Heart left ventricle (tissue), 16 donors: ENCODE data around the gene TMIGD2. TPM values are rescaled to one million over a fixed set of nuclear protein-coding genes. Genes with fewer than 3 reads are reported as not detected.

Experiments used
- ATAC-seq, 4 donors: fragments of 200-7000 bp; cut with Tn5 transposase; one replicate each; pipeline ENCODE4 v1.9.1; 2020 to 2022; ENCODE audit warnings: moderate library complexity in 4 of 4, mild to moderate bottlenecking in 3 of 4, moderate number of reproducible peaks in 1 of 4
- DNase-seq, 5 donors: peaks; one replicate each; pipeline ENCODE4 v3.0.0-alpha.2; 2020
- H3K27ac ChIP-seq, 12 donors: fragments of 200-600 bp; sonication (generic) in 4 of 12; one replicate each; pipeline versions ENCODE4 v1.5.0 to v1.8.0; 2016 to 2022; ENCODE audit warnings: mild to moderate bottlenecking in 2 of 12
- H3K27me3 ChIP-seq, 9 donors: fragments of 200-600 bp; sonication (generic) in 2 of 9; one replicate each; pipeline versions ENCODE4 v1.5.1 to v1.8.0; 2016 to 2022; ENCODE audit warnings: mild to moderate bottlenecking in 3 of 9
- H3K36me3 ChIP-seq, 9 donors: fragments of 200-600 bp; sonication (generic) in 2 of 9; one replicate each; pipeline versions ENCODE4 v1.5.0 to v1.8.0; 2018 to 2022; ENCODE audit warnings: mild to moderate bottlenecking in 2 of 9
- H3K4me1 ChIP-seq, 12 donors: fragments of 200-600 bp; sonication (generic) in 4 of 12; one replicate each; pipeline versions ENCODE4 v1.5.0 to v1.8.0; 2016 to 2022; ENCODE audit warnings: mild to moderate bottlenecking in 3 of 12
- H3K4me3 ChIP-seq, 12 donors: fragments of 200-600 bp; sonication (generic) in 4 of 12; one replicate each; pipeline versions ENCODE4 v1.5.0 to v1.8.0; 2017 to 2022; ENCODE audit warnings: mild to moderate bottlenecking in 9 of 12, moderate library complexity in 4 of 12
- H3K9me3 ChIP-seq, 12 donors: fragments of 200-600 bp; sonication (generic) in 4 of 12; one replicate each; pipeline versions ENCODE4 v1.5.0 to v1.8.0; 2016 to 2022; ENCODE audit warnings: mild to moderate bottlenecking in 1 of 12
- CTCF ChIP-seq, 12 donors: fragments of 200-600 bp; sonication (generic) in 4 of 12; IDR thresholded peaks; one replicate each; pipeline versions ENCODE4 v1.5.0 to v1.8.0; 2018 to 2022; ENCODE audit warnings: antibody characterized with exemption in 12 of 12, mild to moderate bottlenecking in 5 of 12
- POLR2A ChIP-seq, 2 donors: fragments of 450-650 bp; IDR thresholded peaks; one replicate each; pipeline ENCODE4 v1.6.1; 2017; ENCODE audit warnings: antibody characterized with exemption in 2 of 2, mild to moderate bottlenecking in 2 of 2, moderate library complexity in 2 of 2
- WGBS, 4 donors: extraction: QIAGEN DNeasy Blood & Tissue Kit in 2 of 4; methylation state at CpG; one replicate each; pipeline versions ENCODE4 v1.1.5 to v1.1.7; 2013 to 2018; 5-methylcytosine and 5-hydroxymethylcytosine counted together
- intact Hi-C, 10 donors: fragments of 100-400 bp; cut with DNase I; formaldehyde crosslinking; loops; one replicate each; pipeline versions ENCODE4 v1.11.1 to v1.14.2; 2022
- polyA plus RNA-seq, 2 donors: library from polyadenylated mRNA; stranded (reverse); fragments of 200-250 nt; gene quantifications; one replicate each; pipeline ENCODE4 v1.2.3, GENCODE V29; 2013
- total RNA-seq, 9 donors: library from RNA; depleted of rRNA in 2 of 9; stranded (reverse); fragments of >200 nt in 2 of 9; fragmentation: NEBNext Ultra II Directional in 3 of 9; extraction: Animal tissue kit (Norgen Biotek cat#: 25700) in 3 of 9; gene quantifications; one replicate each; pipeline versions ENCODE4 v1.1.0 to v1.2.4, GENCODE V29; 2016 to 2023
- donor health status: ischemic (EF 13 %, LVEDD 7.1; RV severe dilation, severe dysfunction).
- donor health status: healthy with polysubstance abuse.
- donor health status: DM: no; HTN: yes; CAD: no.
- donor health status: DM: no; HTN: no; CAD: no.
- donor health status: ischemic (EF 25% LVEDD 6.9; RV normal size, moderate dysfunction).
- donor health status: ischemic (EF 25% LVEDD 5.7; RV mildly dilated, moderate dysfunction).
- donor health status: healthy.
- donor health status: DM: yes; HTN: yes; CAD: no.
- donor health status: ischemic (EF 35%, LVEDD 5.7; RV mildly dilated, moderate dysfunction).
- donor health status: nonischemic (EF 11% LVEDD 7.7; RV severe dilation, severe dysfunction).
- donor health status: DM: yes; HTN: yes; CAD: no.
- donor health status: PGD.
- donor health status: ischemic (EF 29% LVEDD 5.4; RV normal size, mild dysfunction).
- donor health status: nonischemic (EF 23%, LVEDD 6.1; RV moderate dilation, normal function).

Gene TMIGD2
- total and polyA plus RNA-seq, 11 donors: 0.06 to 0.67 (median 0.25) TPM; not detected in 7

DNA sequence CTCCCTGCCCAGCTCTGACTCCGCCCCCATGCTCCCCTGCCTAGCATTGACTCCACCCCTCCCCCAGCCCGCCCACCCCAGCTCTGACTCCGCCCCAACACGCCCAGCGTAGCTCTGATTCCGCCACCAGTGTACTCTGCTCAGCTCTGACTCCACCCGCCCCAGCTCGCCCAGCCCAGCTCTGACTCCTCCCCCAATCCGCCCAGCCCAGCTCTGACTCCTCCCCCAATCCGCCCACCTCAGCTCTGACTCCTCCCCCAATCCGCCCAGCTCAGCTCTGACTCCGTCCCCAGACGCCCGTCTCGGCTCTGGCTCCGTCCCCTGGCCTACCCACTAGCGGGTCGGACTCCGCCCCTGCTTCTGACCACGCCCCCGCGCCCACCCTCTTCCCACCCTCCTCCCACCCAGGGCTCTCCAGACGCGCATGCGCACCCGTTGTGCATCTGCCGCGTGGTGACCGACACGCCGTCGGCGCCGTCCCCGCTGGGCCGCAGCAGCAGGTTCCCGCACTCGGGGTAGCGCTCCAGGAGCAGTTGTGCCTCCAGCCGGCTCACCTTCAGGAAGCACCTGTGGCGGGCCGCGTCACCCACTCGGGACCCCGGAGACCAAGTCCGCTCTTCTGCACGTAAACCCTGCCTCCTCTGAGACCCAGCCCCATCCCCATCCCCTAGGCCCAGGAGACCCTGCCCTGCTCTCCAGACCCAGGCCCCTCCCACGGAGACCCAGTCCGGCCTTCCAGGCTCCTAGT lies 26.2 kb upstream of the TMIGD2 start:
- WGBS, 4 donors: 1 to 3% (median 2%) methylated on average over 39 to 49 of the region's 49 CpGs
- H3K4me1 ChIP-seq: peaks cover 0 to 24% (median 16%) of the 10 kb centered on the region in 12 donors
- no peaks in the 10 kb centered on the region for H3K9me3 ChIP-seq
- TF ChIP-seq CTCF (IDR thresholded peaks at IDR 0.05) (no peak), POLR2A (IDR thresholded peaks at IDR 0.05) (peak in 1 of 2 donors; percentile 36)
- ATAC-seq (peak; percentile 94 to 96 (median 96)), DNase-seq (peak; percentile 89 to 98 (median 95))
- intact Hi-C loops: loop anchor here in 2 of 10 donors (5.0 to 10.0 kb wide), 2 partner anchors 64 to 74 kb away; partner anchors contain the start of genes CHAF1A (in 1 of the 2) and SH3GL1 (in 1 of the 2)
- no peaks in the 10 kb centered on the region for H3K36me3 ChIP-seq
- peaks cover 0 to 5% (median 0%) of the 10 kb centered on the region in 9 donors for H3K27me3 ChIP-seq
- peak overlapping the region in 11 of 12 donors; percentile 13 to 62 (median 53) for H3K4me3 ChIP-seq
- H3K27ac ChIP-seq: peak overlapping the region in 1 of 12 donors; percentile 31

DNA sequence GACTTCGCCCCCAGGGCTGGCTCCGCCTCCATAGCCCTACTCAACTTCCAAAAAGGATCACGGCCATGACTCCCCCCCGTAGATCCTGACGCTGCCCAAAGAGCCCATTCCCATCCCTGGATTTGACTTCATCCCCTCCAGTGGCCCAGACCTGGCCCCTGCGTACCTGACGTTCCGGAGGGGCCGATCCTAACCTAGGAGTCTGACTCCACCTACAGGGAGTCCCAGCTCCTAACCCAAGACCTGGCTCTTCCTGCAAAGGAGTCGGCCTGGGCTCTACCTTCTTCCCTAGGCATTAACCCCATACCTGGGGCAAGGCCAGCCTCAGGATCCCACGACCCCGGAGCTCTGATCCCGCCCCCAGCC lies 25.7 kb upstream of the TMIGD2 start:
- ATAC-seq (peak in 1 of 4 donors; percentile 2), DNase-seq (peak in 1 of 5 donors; percentile 37)
- peak overlapping the region in 11 of 12 donors; percentile 6 to 62 (median 53) for H3K4me3 ChIP-seq
- H3K27me3 ChIP-seq: peaks cover 0 to 5% (median 0%) of the 10 kb centered on the region in 9 donors
- no peaks in the 10 kb centered on the region for H3K36me3 ChIP-seq
- H3K27ac ChIP-seq: peak overlapping the region in 1 of 12 donors; percentile 32
- H3K4me1 ChIP-seq: peaks cover 0 to 24% (median 16%) of the 10 kb centered on the region in 12 donors
- intact Hi-C loops: loop anchor here in 2 of 10 donors (5.0 to 10.0 kb wide), 2 partner anchors 63 to 74 kb away; partner anchors contain the start of genes CHAF1A (in 1 of the 2) and SH3GL1 (in 1 of the 2)
- WGBS, 4 donors: 4 to 12% (median 9%) methylated on average over 12 to 13 of the region's 13 CpGs
- H3K9me3 ChIP-seq: no peaks in the 10 kb centered on the region
- TF ChIP-seq POLR2A (IDR thresholded peaks at IDR 0.05) (no peak), CTCF (IDR thresholded peaks at IDR 0.05) (no peak)

GRCh38 chr19:4327252-4327876 lies 25.2 kb upstream of the TMIGD2 start:
- no peaks in the 10 kb centered on the region for H3K36me3 ChIP-seq
- peaks cover 0 to 5% (median 0%) of the 10 kb centered on the region in 9 donors for H3K27me3 ChIP-seq
- no peak overlapping the region for H3K27ac ChIP-seq
- intact Hi-C loops: loop anchor here in 2 of 10 donors (5.0 to 10.0 kb wide), 2 partner anchors 63 to 75 kb away; partner anchors contain the start of genes CHAF1A (in 1 of the 2) and SH3GL1 (in 1 of the 2)
- TF ChIP-seq CTCF (IDR thresholded peaks at IDR 0.05): no peak
- no peak for TF ChIP-seq POLR2A (IDR thresholded peaks at IDR 0.05)
- peak overlapping the region in 11 of 12 donors; percentile 6 to 62 (median 53) for H3K4me3 ChIP-seq
- H3K9me3 ChIP-seq: no peaks in the 10 kb centered on the region
- 1 to 8% (median 5%) methylated on average over 19 to 30 of the region's 30 CpGs for WGBS, 4 donors
- ATAC-seq: peak; percentile 23 to 60 (median 47)
- DNase-seq: peak; percentile 48 to 86 (median 73)
- H3K4me1 ChIP-seq: peaks cover 0 to 24% (median 16%) of the 10 kb centered on the region in 12 donors
